Uterus (tissue), 2 donors: ENCODE data around the gene CEP164.

Experiments
- CTCF ChIP-seq, 4 experiments: fragments of 200-600 bp in 2 of 4; fragments of 450-650 bp in 2 of 4; sonication (generic) in 2 of 4; IDR thresholded peaks; one replicate each; pipeline ENCODE4 v1.5.1; 2016 to 2019; ENCODE audit warnings: antibody characterized with exemption in 4 of 4, mild to moderate bottlenecking in 2 of 4, moderate library complexity in 1 of 4
- POLR2A ChIP-seq, 2 donors: fragments of 450-650 bp; IDR thresholded peaks; one replicate each; pipeline ENCODE4 v1.6.1; 2016; ENCODE audit warnings: antibody characterized with exemption in 2 of 2, mild to moderate bottlenecking in 1 of 2, moderate library complexity in 1 of 2

GRCh38 chr11:117392979-117393378 is 65.3 kb downstream of the CEP164 start:
- TF ChIP-seq CTCF (IDR thresholded peaks at IDR 0.05) = no peak
- no peak for TF ChIP-seq POLR2A (IDR thresholded peaks at IDR 0.05)
